Esophagus muscularis mucosa (tissue), 4 donors: ENCODE results near the gene PLIN3. TPM values are rescaled to one million over a fixed set of nuclear protein-coding genes. Genes with fewer than 3 reads are reported as not detected.
"Not testable (repeated sequence)": the region's sequence is repeated elsewhere in the genome, so short reads cannot be mapped to it uniquely, and the experiment has no call there.

Experiments used
- DNase-seq: peaks from one replicate; pipeline ENCODE4 v3.0.0-alpha.2; 2017; ENCODE audit errors: extremely low spot score
- H3K27ac ChIP-seq, 4 donors: fragments of 200-600 bp; sonication (generic); replicated peaks in 1 of 4; 1 replicate in 3 of 4; 2 replicates in 1 of 4; pipeline ENCODE4 v1.5.1; 2016 to 2019; ENCODE audit warnings: mild to moderate bottlenecking in 1 of 4
- H3K27me3 ChIP-seq, 4 donors: fragments of 200-600 bp; sonication (generic); one replicate each; pipeline versions ENCODE4 v1.5.1 to v1.6.0; 2016 to 2019
- H3K36me3 ChIP-seq, 4 donors: fragments of 200-600 bp; sonication (generic); one replicate each; pipeline ENCODE4 v1.5.1; 2016 to 2019
- H3K4me1 ChIP-seq, 4 donors: fragments of 200-600 bp; sonication (generic); one replicate each; pipeline ENCODE4 v1.5.1; 2016 to 2019
- H3K4me3 ChIP-seq, 4 donors: fragments of 200-600 bp; sonication (generic); 1 replicate in 2 of 4; 2 replicates in 2 of 4; pipeline ENCODE4 v1.5.1; 2016 to 2019; ENCODE audit warnings: mild to moderate bottlenecking in 4 of 4, moderate library complexity in 1 of 4
- H3K9me3 ChIP-seq, 4 donors: fragments of 200-600 bp; sonication (generic); 1 replicate in 3 of 4; 2 replicates in 1 of 4; pipeline ENCODE4 v1.5.1; 2016 to 2019
- CTCF ChIP-seq, 3 experiments: fragments of 200-600 bp in 2 of 3; fragments of 450-650 bp in 1 of 3; sonication (generic) in 2 of 3; IDR thresholded peaks; one replicate each; pipeline ENCODE4 v1.5.1; 2017 to 2019; ENCODE audit warnings: antibody characterized with exemption in 3 of 3, mild to moderate bottlenecking in 2 of 3, moderate library complexity in 1 of 3
- EP300 ChIP-seq: sonication (generic); formaldehyde crosslinking; IDR thresholded peaks from one replicate; pipeline ENCODE4 v1.6.1; 2017; ENCODE audit warnings: antibody characterized with exemption
- POLR2A ChIP-seq: fragments of 450-650 bp; IDR thresholded peaks from one replicate; pipeline ENCODE4 v1.6.1; 2017; ENCODE audit warnings: antibody characterized with exemption, moderate library complexity, mild to moderate bottlenecking, low read depth
- POLR2AphosphoS5 ChIP-seq, 2 donors: sonication (generic); formaldehyde crosslinking; IDR thresholded peaks; one replicate each; pipeline ENCODE4 v1.6.1; 2017; ENCODE audit warnings: antibody characterized with exemption in 2 of 2
- WGBS: methylation state at CpG from one replicate; pipeline ENCODE4 v1.1.5; 2018; 5-methylcytosine and 5-hydroxymethylcytosine counted together
- intact Hi-C: fragments of 100-400 bp; cut with DNase I; formaldehyde crosslinking; loops from one replicate; pipeline ENCODE4 v1.15.1; 2023
- total RNA-seq, 4 donors: library from RNA; depleted of rRNA; stranded (reverse); fragments of >200 nt; gene quantifications; one replicate each; pipeline versions ENCODE4 v1.1.0 to v1.2.1, GENCODE V29; 2016

PLIN3 gene
- total RNA-seq, 4 donors from 2014 or later: 15.4 to 69.0 (median 51.1) TPM

DNA sequence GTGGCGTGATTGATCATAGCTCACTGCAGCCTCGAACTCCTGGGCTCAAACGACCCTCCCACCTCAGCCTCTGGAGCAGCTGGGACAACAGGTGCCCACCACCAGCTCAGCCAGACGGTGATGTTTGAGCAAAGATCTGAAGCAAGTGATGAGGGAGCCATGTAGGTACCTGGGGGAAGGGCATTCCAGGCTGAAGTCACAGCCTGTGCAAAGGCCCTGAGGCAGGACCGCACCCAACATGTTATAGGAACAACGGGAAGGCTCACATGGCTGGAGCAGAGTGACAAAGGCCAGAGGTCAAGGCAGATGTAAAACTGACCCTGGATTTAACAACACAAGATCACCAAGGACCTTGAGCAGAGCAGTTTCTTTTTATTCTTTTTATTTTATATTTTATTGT lies 61.1 kb downstream of the PLIN3 start:
- intact Hi-C loops: loop anchor here (5.0 kb wide), 1 partner anchor 226 kb away; no protein-coding TSS in a partner anchor
- 83% methylated on average over 6 of the region's 6 CpGs for WGBS
- no peak for DNase-seq
- Histone ChIP-seq H3K4me1 (peaks cover 4 to 16% (median 8%) of the 10 kb centered on the region in 4 donors), H3K4me3 (no peak overlapping the region), H3K27ac (no peak overlapping the region), H3K9me3 (no peaks in the 10 kb centered on the region), H3K36me3 (no peaks in the 10 kb centered on the region), H3K27me3 (no peaks in the 10 kb centered on the region)
- no peak for TF ChIP-seq EP300
- TF ChIP-seq CTCF (IDR thresholded peaks at IDR 0.05): no peak
- TF ChIP-seq POLR2AphosphoS5 (IDR thresholded peaks at IDR 0.05): no peak
- TF ChIP-seq POLR2A: no peak

GRCh38 chr19:4805140-4805539 lies 62.3 kb downstream of the PLIN3 start:
- not testable (repeated sequence) for H3K9me3 ChIP-seq, H3K27me3 ChIP-seq, DNase-seq, H3K4me3 ChIP-seq, H3K36me3 ChIP-seq, H3K27ac ChIP-seq
- intact Hi-C loops: loop anchor here (5.0 kb wide), 1 partner anchor 227 kb away; no protein-coding TSS in a partner anchor
- 95% methylated on average over 6 of the region's 6 CpGs for WGBS
- peaks cover 7 to 16% (median 8%) of the 10 kb centered on the region in 4 donors for H3K4me1 ChIP-seq

DNA sequence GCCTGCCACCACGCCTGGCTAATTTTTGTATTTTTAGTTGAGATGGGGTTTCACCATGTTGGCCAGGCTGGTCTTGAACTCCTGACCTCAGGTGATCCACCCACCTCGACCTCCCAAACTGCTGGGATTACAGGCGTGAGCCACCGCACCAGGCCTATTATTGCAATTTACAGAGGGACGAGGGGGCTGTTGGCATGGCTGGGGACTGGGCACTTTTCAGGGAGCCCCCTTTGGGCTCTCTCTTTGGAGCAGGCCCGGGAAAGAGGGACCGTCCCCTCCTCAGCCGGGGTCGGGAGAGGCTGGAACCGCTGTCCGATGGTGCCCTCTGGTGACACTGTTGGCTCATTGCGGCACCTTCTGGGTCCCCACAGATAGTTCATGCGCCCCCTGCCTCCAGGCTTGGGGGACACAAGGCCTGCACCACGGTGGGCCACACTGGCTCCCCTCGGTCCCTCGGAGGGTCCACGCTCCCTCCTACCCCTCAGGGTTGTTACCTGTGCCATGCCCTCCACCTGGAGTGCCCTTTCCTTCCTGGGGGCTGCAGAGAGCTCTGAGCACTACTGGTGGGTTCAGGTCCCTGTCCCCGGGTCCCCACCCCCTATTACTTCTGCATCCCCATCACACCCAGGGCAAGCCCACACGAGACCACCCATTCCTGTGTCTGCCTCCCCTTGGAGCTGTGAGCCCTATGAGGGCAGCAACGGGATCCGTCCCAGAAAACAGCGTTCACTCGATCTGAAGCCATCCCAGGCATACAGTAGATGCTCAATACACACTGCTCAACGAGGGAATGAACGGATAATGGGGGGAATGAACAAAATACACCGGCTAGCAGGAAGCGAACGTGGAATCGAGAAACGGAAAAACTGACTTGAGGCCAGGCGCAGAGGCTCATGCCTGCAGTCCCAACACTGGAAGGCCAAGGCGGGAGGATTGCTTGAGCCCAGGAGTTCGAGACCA lies 63.5 kb downstream of the PLIN3 start:
- Histone ChIP-seq H3K27ac (no peak overlapping the region), H3K9me3 (no peaks in the 10 kb centered on the region), H3K36me3 (peaks cover 0 to 4% (median 3%) of the 10 kb centered on the region in 4 donors), H3K4me1 (peaks cover 7 to 9% (median 8%) of the 10 kb centered on the region in 4 donors), H3K4me3 (peak overlapping the region in 1 of 4 donors; percentile 30), H3K27me3 (no peaks in the 10 kb centered on the region)
- intact Hi-C loops: no loop called here
- no peak for DNase-seq
- 74% methylated on average over 20 of the region's 33 CpGs for whole genome bisulfite sequencing
- TF ChIP-seq CTCF (IDR thresholded peaks at IDR 0.05) (peak; percentile 52 to 71 (median 56)), POLR2A (no peak)

- no peak for DNase-seq
- no peak overlapping the region for H3K4me3 ChIP-seq
- H3K4me1 ChIP-seq: peaks cover 7 to 9% (median 8%) of the 10 kb centered on the region in 4 donors
- intact Hi-C loops: no loop called here
- H3K27ac ChIP-seq: no peak overlapping the region
- TF ChIP-seq POLR2AphosphoS5 (IDR thresholded peaks at IDR 0.05): no peak
- no peak for TF ChIP-seq EP300
- no peak for TF ChIP-seq POLR2A
- TF ChIP-seq CTCF (IDR thresholded peaks at IDR 0.05): no peak
- H3K9me3 ChIP-seq: no peaks in the 10 kb centered on the region
- peaks cover 0 to 11% (median 10%) of the 10 kb centered on the region in 4 donors for H3K36me3 ChIP-seq
- no peaks in the 10 kb centered on the region for H3K27me3 ChIP-seq
- 81% methylated on average over 6 of the region's 7 CpGs for WGBS
Observed at GRCh38 chr19:4802711-4803110, 64.8 kb downstream of the PLIN3 start.

DNA sequence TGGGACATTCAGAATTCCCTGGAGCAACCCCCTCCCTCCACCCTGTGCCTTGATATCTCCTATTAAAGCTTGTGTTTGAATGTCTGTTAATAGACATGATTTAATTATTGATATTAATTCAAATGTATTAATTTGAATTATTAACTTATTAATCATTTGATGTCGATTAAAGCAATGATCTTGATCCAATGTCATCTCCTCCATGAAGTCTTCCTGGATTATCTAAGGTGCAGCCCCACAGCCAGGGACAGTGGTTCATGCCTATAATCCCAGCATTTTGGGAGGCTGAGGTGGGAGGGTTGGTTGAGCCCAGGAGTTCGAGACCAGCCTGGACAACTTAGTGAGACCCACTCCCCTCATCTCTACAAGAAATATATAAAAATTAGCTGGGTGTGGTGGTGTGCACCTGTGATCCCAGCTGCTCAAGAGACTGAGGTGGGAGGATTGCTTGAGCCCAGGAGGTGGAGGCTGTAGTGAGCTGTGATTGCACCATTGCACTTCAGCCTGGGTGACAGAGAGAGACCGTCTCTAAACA lies 66.3 kb downstream of the PLIN3 start:
- 83% methylated on average over 3 of the region's 3 CpGs for WGBS
- no peaks in the 10 kb centered on the region for H3K9me3 ChIP-seq

More for the DNA sequence above, 66.3 kb downstream of the PLIN3 start:
- H3K36me3 ChIP-seq: peaks cover 7 to 25% (median 22%) of the 10 kb centered on the region in 4 donors
- no peak for DNase-seq
- H3K27ac ChIP-seq: no peak overlapping the region
- no peak overlapping the region for H3K4me3 ChIP-seq
- intact Hi-C loops: no loop called here
- no peaks in the 10 kb centered on the region for H3K27me3 ChIP-seq
- TF ChIP-seq CTCF (IDR thresholded peaks at IDR 0.05) (no peak), EP300 (no peak), POLR2AphosphoS5 (IDR thresholded peaks at IDR 0.05) (no peak), POLR2A (no peak)
- H3K4me1 ChIP-seq: peaks cover 10 to 16% (median 14%) of the 10 kb centered on the region in 4 donors
